ENCODE measurements around the gene MCRIP2.

- TF ChIP-seq POLR2A (IDR thresholded peaks at IDR 0.05; ENCODE audit: low read length) (no peak), MAX (IDR thresholded peaks at IDR 0.05) (peak; percentile 62), EHMT2 (IDR thresholded peaks at IDR 0.05; ENCODE audit: low read depth) (no peak), RAD21 (conservative IDR thresholded peaks at IDR 0.05 in 1 of 2, IDR thresholded peaks at IDR 0.05 in 1 of 2) (no peak), CTCF (IDR thresholded peaks at IDR 0.05) (no peak)
These were observed 14.0 kb upstream of the MCRIP2 start for GRCh38 chr16:627454-628239.
